ENCODE results near the gene ECPAS.

GRCh38 chr9:111356481-111357244, 127.5 kb downstream of the ECPAS start:
- no peak for TF ChIP-seq POLR2A (IDR thresholded peaks at IDR 0.05)
- TF ChIP-seq CTCF (IDR thresholded peaks at IDR 0.05) = no peak

Measured in lower leg skin (tissue), 3 donors.